Measurements from ENCODE around the gene LHFPL6.

LHFPL6 gene

GRCh38 chr13:39306639-39307589 is 296.1 kb downstream of the LHFPL6 start:
- H3K4me1 ChIP-seq (ENCODE audit: insufficient read depth, low read length): no peaks in the 10 kb centered on the region
- H3K27me3 ChIP-seq (ENCODE audit: insufficient read depth, low read length): no peaks in the 10 kb centered on the region
- H3K36me3 ChIP-seq (ENCODE audit: insufficient read depth, low read depth, low read length): no peaks in the 10 kb centered on the region
- no peak overlapping the region for H3K4me3 ChIP-seq (ENCODE audit: low read length)
- no peak overlapping the region for H3K27ac ChIP-seq (ENCODE audit: low read length)
- no peak overlapping the region for H3K9ac ChIP-seq (ENCODE audit: low read depth, low read length)
- no peaks in the 10 kb centered on the region for H3K9me3 ChIP-seq (ENCODE audit: insufficient read depth, low read depth, low read length)

DNA sequence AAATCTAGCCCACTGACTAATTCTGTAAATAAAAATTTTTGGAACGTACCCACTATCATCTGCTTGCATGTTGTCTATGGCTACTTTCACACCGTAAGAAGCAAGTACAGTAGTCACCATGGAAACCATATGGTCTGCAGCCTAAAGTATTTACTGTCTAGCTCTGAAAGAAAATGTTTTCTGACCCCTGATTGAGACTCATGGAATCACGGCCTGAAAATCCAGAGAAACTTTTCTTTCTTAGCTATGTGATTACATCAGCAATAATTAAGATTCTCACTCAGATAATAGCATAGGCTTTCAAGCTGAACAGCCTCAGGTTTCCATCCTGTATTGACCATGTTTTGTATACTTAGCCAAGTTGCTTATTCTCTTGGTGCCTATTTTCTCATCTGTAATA is 300.2 kb downstream of the LHFPL6 start:
- H3K4me3 ChIP-seq (ENCODE audit: low read length): no peak overlapping the region
- no peak overlapping the region for H3K9ac ChIP-seq (ENCODE audit: low read depth, low read length)
- H3K36me3 ChIP-seq (ENCODE audit: insufficient read depth, low read depth, low read length): no peaks in the 10 kb centered on the region
- H3K27me3 ChIP-seq (ENCODE audit: insufficient read depth, low read length): no peaks in the 10 kb centered on the region
- no peak overlapping the region for H3K27ac ChIP-seq (ENCODE audit: low read length)
- H3K4me1 ChIP-seq (ENCODE audit: insufficient read depth, low read length): no peaks in the 10 kb centered on the region
- H3K9me3 ChIP-seq (ENCODE audit: insufficient read depth, low read depth, low read length): 0 out of 2 replicates have a peak, but pooled peaks cover 2% of the 10 kb centered on the region

- no peaks in the 10 kb centered on the region for H3K4me1 ChIP-seq (ENCODE audit: insufficient read depth, low read length)
- H3K9me3 ChIP-seq (ENCODE audit: insufficient read depth, low read depth, low read length): peaks cover 25% of the 10 kb centered on the region
- H3K27me3 ChIP-seq (ENCODE audit: insufficient read depth, low read length): no peaks in the 10 kb centered on the region
- no peak overlapping the region for H3K9ac ChIP-seq (ENCODE audit: low read depth, low read length)
- no peak overlapping the region for H3K27ac ChIP-seq (ENCODE audit: low read length)
- H3K36me3 ChIP-seq (ENCODE audit: insufficient read depth, low read depth, low read length): no peaks in the 10 kb centered on the region
- H3K4me3 ChIP-seq (ENCODE audit: low read length): no peak overlapping the region
These were observed 304.0 kb downstream of the LHFPL6 start for GRCh38 chr13:39298951-39299350.

DNA sequence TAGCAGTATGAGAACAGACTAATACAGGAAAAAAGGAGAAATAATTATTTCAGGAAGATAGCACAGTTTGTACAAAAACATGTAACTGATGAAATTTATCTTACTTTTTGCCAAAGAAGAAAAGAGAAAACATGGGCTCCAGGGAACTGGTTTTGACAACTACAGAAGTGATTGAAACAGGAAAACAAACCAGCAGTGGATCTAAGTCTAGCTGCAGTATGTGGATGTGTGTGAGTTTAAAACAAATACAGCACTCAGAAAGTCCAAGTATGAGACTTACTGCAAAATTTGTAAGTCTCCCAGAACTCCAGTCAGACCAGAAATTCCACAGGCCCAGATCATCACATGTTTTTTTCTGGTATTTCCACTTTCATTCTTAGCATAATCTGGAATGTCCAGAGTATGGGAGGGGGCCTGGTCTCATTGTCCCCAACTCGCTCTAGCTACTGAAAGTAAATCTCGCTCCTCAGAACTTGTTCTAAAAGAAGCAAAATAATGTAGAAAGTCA is 305.3 kb downstream of the LHFPL6 start:
- H3K4me3 ChIP-seq (ENCODE audit: low read length): no peak overlapping the region
- H3K9ac ChIP-seq (ENCODE audit: low read depth, low read length): no peak overlapping the region
- H3K9me3 ChIP-seq (ENCODE audit: insufficient read depth, low read depth, low read length): peaks cover 25% of the 10 kb centered on the region
- H3K4me1 ChIP-seq (ENCODE audit: insufficient read depth, low read length): no peaks in the 10 kb centered on the region
- no peaks in the 10 kb centered on the region for H3K27me3 ChIP-seq (ENCODE audit: insufficient read depth, low read length)
- H3K36me3 ChIP-seq (ENCODE audit: insufficient read depth, low read depth, low read length): no peaks in the 10 kb centered on the region
- no peak overlapping the region for H3K27ac ChIP-seq (ENCODE audit: low read length)

GRCh38 chr13:39297023-39297422 is 306.0 kb downstream of the LHFPL6 start:
- Histone ChIP-seq H3K4me1 (ENCODE audit: insufficient read depth, low read length) (no peaks in the 10 kb centered on the region), H3K27ac (ENCODE audit: low read length) (no peak overlapping the region), H3K27me3 (ENCODE audit: insufficient read depth, low read length) (no peaks in the 10 kb centered on the region), H3K4me3 (ENCODE audit: low read length) (no peak overlapping the region), H3K9me3 (ENCODE audit: insufficient read depth, low read depth, low read length) (peaks cover 25% of the 10 kb centered on the region), H3K9ac (ENCODE audit: low read depth, low read length) (no peak overlapping the region), H3K36me3 (ENCODE audit: insufficient read depth, low read depth, low read length) (no peaks in the 10 kb centered on the region)

GRCh38 chr13:39296193-39296592 is 306.8 kb downstream of the LHFPL6 start:
- Histone ChIP-seq H3K4me1 (ENCODE audit: insufficient read depth, low read length) (no peaks in the 10 kb centered on the region), H3K9ac (ENCODE audit: low read depth, low read length) (no peak overlapping the region), H3K27ac (ENCODE audit: low read length) (no peak overlapping the region), H3K36me3 (ENCODE audit: insufficient read depth, low read depth, low read length) (no peaks in the 10 kb centered on the region), H3K4me3 (ENCODE audit: low read length) (no peak overlapping the region), H3K27me3 (ENCODE audit: insufficient read depth, low read length) (no peaks in the 10 kb centered on the region), H3K9me3 (ENCODE audit: insufficient read depth, low read depth, low read length) (peaks cover 25% of the 10 kb centered on the region)
